Psoas muscle (tissue), 8 donors: ENCODE measurements around the gene IGLON5. TPM values are rescaled to one million over a fixed set of nuclear protein-coding genes. Genes with fewer than 3 reads are reported as not detected.

ENCODE experiments used
- ATAC-seq, 4 donors: fragments of 200-7000 bp; cut with Tn5 transposase; one replicate each; pipeline ENCODE4 v1.9.1; 2020; ENCODE audit warnings: moderate library complexity in 3 of 4, mild to moderate bottlenecking in 2 of 4
- DNase-seq, 2 donors: peaks; one replicate each; pipeline ENCODE4 v3.0.0-alpha.2; 2020
- H3K27ac ChIP-seq: fragments of 200-600 bp; one replicate; pipeline ENCODE4 v1.8.0; 2022
- H3K27me3 ChIP-seq, 3 donors: fragments of 200-600 bp in 1 of 3; one replicate each; pipeline versions ENCODE4 v1.6.1 to v1.8.0; 2013 to 2022; ENCODE audit warnings: low read length in 2 of 3, mild to moderate bottlenecking in 2 of 3, moderate library complexity in 1 of 3; ENCODE audit not compliant: insufficient read depth in 3 of 3
- H3K36me3 ChIP-seq, 2 donors: fragments of 200-600 bp in 1 of 2; one replicate each; pipeline versions ENCODE4 v1.6.1 to v1.8.0; 2013 to 2022; ENCODE audit warnings: low read depth in 1 of 2, mild to moderate bottlenecking in 1 of 2, moderate library complexity in 1 of 2; ENCODE audit not compliant: insufficient read depth in 1 of 2
- H3K4me1 ChIP-seq: fragments of 200-600 bp; one replicate; pipeline ENCODE4 v1.8.0; 2022
- H3K4me3 ChIP-seq: fragments of 200-600 bp; one replicate; pipeline ENCODE4 v1.8.0; 2022; ENCODE audit warnings: mild to moderate bottlenecking
- H3K9me3 ChIP-seq: fragments of 200-600 bp; one replicate; pipeline ENCODE4 v1.8.0; 2022
- WGBS, 3 donors: extraction: QIAGEN DNeasy Blood & Tissue Kit; methylation state at CpG; one replicate each; pipeline versions ENCODE4 v1.1.6 to v1.1.7; 2013; 5-methylcytosine and 5-hydroxymethylcytosine counted together
- intact Hi-C, 2 donors: fragments of 100-400 bp; cut with DNase I; formaldehyde crosslinking; loops; one replicate each; pipeline versions ENCODE4 v1.11.0 to v1.14.2; 2022
- polyA plus RNA-seq, 3 donors: library from polyadenylated mRNA; stranded (reverse); fragments of 200-250 nt; gene quantifications; one replicate each; pipeline ENCODE4 v1.2.3, GENCODE V29; 2013
- total RNA-seq, 4 donors: library from RNA; stranded (reverse); fragmentation: NEBNext Ultra II Directional in 2 of 4; extraction: Animal tissue kit (Norgen Biotek cat#: 25700) in 2 of 4; gene quantifications; one replicate each; pipeline versions ENCODE4 v1.2.1 to v1.2.4, GENCODE V29; 2021 to 2023
- TF ChIP-seq, protein P1 (sequence below): fragments of 200-600 bp; IDR thresholded peaks from one replicate; pipeline ENCODE4 v1.8.0; 2022; ENCODE audit warnings: antibody characterized with exemption
- donor health status: healthy with polysubstance abuse.
- donor health status: DM: no; HTN: no; CAD: no; lungs with moderate emphysema.
- donor health status: Bipolar disorder and iron deficiency.
- donor health status: healthy.
- donor health status: DM: yes; HTN: yes; CAD: no.
- donor health status: DM: no; HTN: no; CAD: no.
- donor health status: DM: no; HTN: no; CAD: no.
- donor health status: DM: yes; HTN: yes; CAD: no.

IGLON5 gene
- total and polyA plus RNA-seq, 7 donors, result 0.03 to 0.10 TPM; not detected in 5

DNA sequence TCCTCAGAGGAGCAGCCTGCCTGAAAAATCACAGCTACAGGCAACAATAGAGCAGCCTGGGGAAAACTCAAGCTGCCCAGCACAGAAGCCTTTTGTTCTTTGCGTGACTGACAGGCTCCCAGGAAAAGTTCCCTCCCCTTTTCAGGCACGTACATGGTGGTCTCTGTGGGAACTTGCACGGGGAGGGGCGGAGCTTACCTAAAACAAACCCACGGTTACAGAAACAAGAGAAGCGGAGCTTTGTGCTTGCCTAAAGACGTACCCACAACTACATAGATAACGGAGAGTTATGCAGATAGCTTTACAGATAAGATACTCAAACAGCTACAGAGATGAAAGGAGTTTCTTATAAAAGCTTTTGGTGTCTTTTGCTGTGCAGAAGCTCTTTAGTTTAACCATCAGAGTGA is 43.3 kb downstream of the IGLON5 start:
- no peak overlapping the region for H3K27ac ChIP-seq
- intact Hi-C loops, result no loop called here
- ATAC-seq (no peak), DNase-seq (peak in 1 of 2 donors; percentile 27)
- no peak overlapping the region for H3K4me3 ChIP-seq
- H3K9me3 ChIP-seq, result no peaks in the 10 kb centered on the region
- TF ChIP-seq, protein P1, sequence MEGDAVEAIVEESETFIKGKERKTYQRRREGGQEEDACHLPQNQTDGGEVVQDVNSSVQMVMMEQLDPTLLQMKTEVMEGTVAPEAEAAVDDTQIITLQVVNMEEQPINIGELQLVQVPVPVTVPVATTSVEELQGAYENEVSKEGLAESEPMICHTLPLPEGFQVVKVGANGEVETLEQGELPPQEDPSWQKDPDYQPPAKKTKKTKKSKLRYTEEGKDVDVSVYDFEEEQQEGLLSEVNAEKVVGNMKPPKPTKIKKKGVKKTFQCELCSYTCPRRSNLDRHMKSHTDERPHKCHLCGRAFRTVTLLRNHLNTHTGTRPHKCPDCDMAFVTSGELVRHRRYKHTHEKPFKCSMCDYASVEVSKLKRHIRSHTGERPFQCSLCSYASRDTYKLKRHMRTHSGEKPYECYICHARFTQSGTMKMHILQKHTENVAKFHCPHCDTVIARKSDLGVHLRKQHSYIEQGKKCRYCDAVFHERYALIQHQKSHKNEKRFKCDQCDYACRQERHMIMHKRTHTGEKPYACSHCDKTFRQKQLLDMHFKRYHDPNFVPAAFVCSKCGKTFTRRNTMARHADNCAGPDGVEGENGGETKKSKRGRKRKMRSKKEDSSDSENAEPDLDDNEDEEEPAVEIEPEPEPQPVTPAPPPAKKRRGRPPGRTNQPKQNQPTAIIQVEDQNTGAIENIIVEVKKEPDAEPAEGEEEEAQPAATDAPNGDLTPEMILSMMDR, result no peak
- no peaks in the 10 kb centered on the region for H3K27me3 ChIP-seq
- H3K36me3 ChIP-seq, result peaks cover 3 to 34% of the 10 kb centered on the region in 2 donors
- WGBS, 3 donors, result 58 to 60% (median 60%) methylated on average over 8 of the region's 8 CpGs
- no peaks in the 10 kb centered on the region for H3K4me1 ChIP-seq

DNA sequence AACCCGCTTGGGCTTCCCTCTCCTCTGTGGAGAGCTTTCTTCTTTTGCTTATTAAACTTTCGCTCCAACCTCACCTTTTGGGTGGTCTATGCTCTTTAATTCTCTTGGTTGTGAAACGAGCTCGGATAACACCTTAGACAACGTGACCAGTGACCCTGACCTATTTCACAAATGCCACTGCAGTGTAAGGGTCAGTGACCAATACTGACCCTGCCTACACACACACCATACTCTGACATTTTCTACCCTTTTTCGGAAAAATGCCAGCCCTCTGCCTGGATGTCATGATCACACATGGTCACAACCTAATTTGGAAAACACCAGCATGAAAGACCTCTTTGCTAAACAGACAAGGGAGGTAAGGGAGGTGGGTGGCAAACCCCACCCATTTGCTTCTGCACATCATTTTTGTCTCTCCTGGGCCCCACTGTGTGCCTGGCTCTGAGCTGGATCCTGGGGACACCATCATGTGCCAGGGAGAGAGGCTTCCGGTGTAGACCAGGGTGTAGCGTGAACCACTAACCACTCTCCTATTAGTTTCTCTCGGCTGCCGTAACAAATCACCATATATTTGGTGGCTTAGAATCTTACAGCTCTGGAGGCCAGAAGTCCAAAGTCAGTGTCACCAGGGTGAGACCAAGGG is 44.8 kb downstream of the IGLON5 start:
- H3K9me3 ChIP-seq, result no peaks in the 10 kb centered on the region
- ATAC-seq (no peak), DNase-seq (no peak)
- H3K36me3 ChIP-seq, result peaks cover 3 to 18% of the 10 kb centered on the region in 2 donors
- H3K4me1 ChIP-seq, result no peaks in the 10 kb centered on the region
- intact Hi-C loops, result no loop called here
- no peaks in the 10 kb centered on the region for H3K27me3 ChIP-seq
- no peak overlapping the region for H3K4me3 ChIP-seq
- 90 to 94% (median 92%) methylated on average over 10 of the region's 10 CpGs for WGBS, 3 donors
- no peak overlapping the region for H3K27ac ChIP-seq
- TF ChIP-seq, protein P1, result no peak

DNA sequence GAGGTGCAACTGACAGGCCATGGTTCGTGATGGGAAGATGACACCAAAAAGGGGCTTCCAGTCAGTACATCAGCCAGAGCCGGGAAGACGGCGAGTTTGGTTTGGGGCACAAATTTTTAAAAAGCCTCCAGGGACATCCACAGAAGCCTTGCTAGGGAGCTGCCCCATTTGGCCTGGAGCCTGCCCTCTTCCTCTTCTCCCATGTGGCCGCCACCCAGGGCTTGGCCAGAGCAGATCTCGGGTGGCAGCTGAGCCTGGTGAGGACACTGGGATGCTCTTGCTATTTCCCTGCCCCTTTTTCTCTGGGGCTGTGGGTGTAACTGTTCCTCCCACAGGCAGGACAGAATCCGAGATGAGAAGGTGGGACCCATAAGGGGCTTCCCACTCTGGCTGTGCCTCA is 46.5 kb downstream of the IGLON5 start:
- no peak overlapping the region for H3K27ac ChIP-seq
- H3K36me3 ChIP-seq, result peaks cover under 1 to 2% of the 10 kb centered on the region in 2 donors
- H3K4me1 ChIP-seq, result no peaks in the 10 kb centered on the region
- TF ChIP-seq, protein P1, result no peak
- H3K4me3 ChIP-seq, result no peak overlapping the region
- DNase-seq (peak in 1 of 2 donors; percentile 25), ATAC-seq (no peak)
- intact Hi-C loops, result no loop called here
- H3K9me3 ChIP-seq, result no peaks in the 10 kb centered on the region
- no peaks in the 10 kb centered on the region for H3K27me3 ChIP-seq
- WGBS, 3 donors, result 67 to 71% (median 70%) methylated on average over 6 to 7 of the region's 7 CpGs

DNA sequence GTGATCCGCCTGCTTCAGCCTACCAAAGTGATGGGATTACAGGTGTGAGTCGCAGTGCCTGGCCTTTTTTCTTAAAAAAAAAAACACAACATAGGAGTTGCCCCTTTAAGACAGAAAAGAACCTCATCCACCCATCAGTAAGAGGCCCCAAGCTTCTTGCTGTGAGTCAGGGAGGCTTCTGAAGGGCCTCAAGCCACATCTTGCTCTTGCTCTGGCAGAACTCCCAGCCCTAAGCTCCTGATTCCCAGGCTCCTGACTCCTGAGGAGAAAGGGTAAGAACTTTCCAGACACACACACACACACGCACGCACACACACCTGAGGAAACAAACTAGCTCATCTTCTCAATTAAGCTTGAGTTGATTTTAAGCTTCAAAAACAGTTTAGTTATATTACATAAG is 47.9 kb downstream of the IGLON5 start:
- DNase-seq, result no peak
- Histone ChIP-seq H3K27ac (no peak overlapping the region), H3K4me3 (no peak overlapping the region), H3K9me3 (no peaks in the 10 kb centered on the region), H3K36me3 (no peaks in the 10 kb centered on the region), H3K27me3 (no peaks in the 10 kb centered on the region), H3K4me1 (peaks cover 7% of the 10 kb centered on the region)
- ATAC-seq, result no peak
- WGBS, 3 donors, result 95 to 96% (median 96%) methylated on average over 4 of the region's 4 CpGs
- TF ChIP-seq, protein P1, result no peak
- intact Hi-C loops, result no loop called here

DNA sequence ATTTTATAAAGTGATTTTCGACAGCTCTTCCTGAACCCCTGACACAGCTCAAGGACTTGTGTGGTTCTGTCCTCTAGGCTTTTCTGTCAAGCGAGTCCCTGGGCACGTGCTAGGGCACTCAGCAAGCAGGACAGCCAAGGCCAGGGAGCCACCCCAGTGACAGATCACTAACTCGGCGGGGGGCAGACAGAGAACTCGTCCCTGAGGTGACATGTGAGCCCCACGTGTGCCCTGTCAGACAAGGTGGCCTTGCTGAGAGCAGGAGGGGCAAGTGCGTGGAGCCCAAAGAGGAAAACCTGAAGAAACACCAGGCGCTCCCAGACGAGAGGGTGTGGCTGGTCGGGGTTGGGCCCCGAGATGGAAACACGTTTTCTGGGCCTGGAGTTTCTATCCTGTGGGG is 49.8 kb downstream of the IGLON5 start:
- TF ChIP-seq, protein P1, result no peak
- H3K27ac ChIP-seq, result no peak overlapping the region
- 88 to 90% (median 89%) methylated on average over 13 of the region's 13 CpGs for WGBS, 3 donors

More for the DNA sequence above, 49.8 kb downstream of the IGLON5 start:
- no peaks in the 10 kb centered on the region for H3K36me3 ChIP-seq
- DNase-seq (peak in 1 of 2 donors; percentile 43), ATAC-seq (no peak)
- no peak overlapping the region for H3K4me3 ChIP-seq
- intact Hi-C loops, result no loop called here
- no peaks in the 10 kb centered on the region for H3K27me3 ChIP-seq
- H3K9me3 ChIP-seq, result no peaks in the 10 kb centered on the region
- peaks cover 18% of the 10 kb centered on the region for H3K4me1 ChIP-seq
